ENCODE results near the gene ZCWPW2. TPM values are rescaled to one million over a fixed set of nuclear protein-coding genes. Genes with fewer than 3 reads are reported as not detected.
A peak's percentile ranks its signal among the peaks of the same experiment; 100 is the strongest.

ZCWPW2 gene
- total RNA-seq, 6 experiments from 2014 or later, result 0.18 to 0.24 (median 0.20) TPM; not detected in 3

- Histone ChIP-seq H3K27ac (no peak overlapping the region), H3K4me3 (no peak overlapping the region), H3K36me3 (no peaks in the 10 kb centered on the region), H3K4me1 (no peaks in the 10 kb centered on the region), H3K9me3 (no peaks in the 10 kb centered on the region), H3K27me3 (no peaks in the 10 kb centered on the region)
- DNase-seq (no peak), ATAC-seq (no peak)
- TF ChIP-seq, protein P1, sequence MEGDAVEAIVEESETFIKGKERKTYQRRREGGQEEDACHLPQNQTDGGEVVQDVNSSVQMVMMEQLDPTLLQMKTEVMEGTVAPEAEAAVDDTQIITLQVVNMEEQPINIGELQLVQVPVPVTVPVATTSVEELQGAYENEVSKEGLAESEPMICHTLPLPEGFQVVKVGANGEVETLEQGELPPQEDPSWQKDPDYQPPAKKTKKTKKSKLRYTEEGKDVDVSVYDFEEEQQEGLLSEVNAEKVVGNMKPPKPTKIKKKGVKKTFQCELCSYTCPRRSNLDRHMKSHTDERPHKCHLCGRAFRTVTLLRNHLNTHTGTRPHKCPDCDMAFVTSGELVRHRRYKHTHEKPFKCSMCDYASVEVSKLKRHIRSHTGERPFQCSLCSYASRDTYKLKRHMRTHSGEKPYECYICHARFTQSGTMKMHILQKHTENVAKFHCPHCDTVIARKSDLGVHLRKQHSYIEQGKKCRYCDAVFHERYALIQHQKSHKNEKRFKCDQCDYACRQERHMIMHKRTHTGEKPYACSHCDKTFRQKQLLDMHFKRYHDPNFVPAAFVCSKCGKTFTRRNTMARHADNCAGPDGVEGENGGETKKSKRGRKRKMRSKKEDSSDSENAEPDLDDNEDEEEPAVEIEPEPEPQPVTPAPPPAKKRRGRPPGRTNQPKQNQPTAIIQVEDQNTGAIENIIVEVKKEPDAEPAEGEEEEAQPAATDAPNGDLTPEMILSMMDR (IDR thresholded peaks at IDR 0.05), result no peak
- TF ChIP-seq POLR2A (IDR thresholded peaks at IDR 0.05), result no peak
- intact Hi-C loops (cut with DNase I), result no loop called here
- 28% methylated on average over 3 of the region's 3 CpGs for WGBS (ENCODE audit: insufficient coverage, low coverage, low lambda C conversion rate, missing lambda C conversion rate)
Measured at GRCh38 chr3:28308196-28308595, 40.3 kb upstream of the ZCWPW2 start.

DNA sequence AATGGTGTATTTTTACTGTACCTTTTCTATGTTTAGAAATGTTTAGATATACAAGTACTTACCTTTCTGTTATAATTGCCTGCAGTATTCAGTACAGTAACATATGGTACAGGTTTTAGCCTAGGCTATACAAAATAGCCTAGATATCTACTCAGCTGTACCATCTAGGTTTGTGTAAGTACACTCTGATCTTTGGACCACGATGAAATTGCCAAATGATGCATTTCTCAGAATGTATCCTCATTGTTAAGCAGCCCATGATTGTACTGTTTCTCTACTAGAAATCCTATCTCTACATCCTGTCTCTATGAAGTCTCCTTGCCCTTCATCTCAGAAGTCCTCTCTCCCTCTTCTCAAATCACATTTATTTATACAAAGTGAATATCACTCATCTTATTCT is 32.8 kb upstream of the ZCWPW2 start:
- H3K9me3 ChIP-seq, result no peaks in the 10 kb centered on the region

GRCh38 chr3:28316226-28316625 is 32.3 kb upstream of the ZCWPW2 start:
- intact Hi-C loops (cut with DNase I), result no loop called here
- Histone ChIP-seq H3K4me3 (no peak overlapping the region), H3K36me3 (peaks cover 0 to 6% (median 0%) of the 10 kb centered on the region in 4 donors), H3K4me1 (no peaks in the 10 kb centered on the region), H3K9me3 (no peaks in the 10 kb centered on the region), H3K27ac (no peak overlapping the region), H3K27me3 (no peaks in the 10 kb centered on the region)
- WGBS (ENCODE audit: insufficient coverage, low coverage, low lambda C conversion rate, missing lambda C conversion rate), result 59% methylated on average over 2 of the region's 2 CpGs
- TF ChIP-seq POLR2A (IDR thresholded peaks at IDR 0.05), result no peak
- TF ChIP-seq, protein P1 (IDR thresholded peaks at IDR 0.05), result no peak
- ATAC-seq, result no peak
- no peak for DNase-seq

More for the DNA sequence above, 32.8 kb upstream of the ZCWPW2 start:
- no peak overlapping the region for H3K4me3 ChIP-seq
- 56% methylated on average over 1 of the region's 1 CpG for WGBS (ENCODE audit: insufficient coverage, low coverage, low lambda C conversion rate, missing lambda C conversion rate)
- no peak overlapping the region for H3K27ac ChIP-seq
- peaks cover 0 to 6% (median 0%) of the 10 kb centered on the region in 4 donors for H3K36me3 ChIP-seq
- DNase-seq, result no peak
- ATAC-seq, result no peak
- TF ChIP-seq, protein P1 (IDR thresholded peaks at IDR 0.05), result no peak
- TF ChIP-seq POLR2A (IDR thresholded peaks at IDR 0.05), result no peak
- no peaks in the 10 kb centered on the region for H3K4me1 ChIP-seq
- no peaks in the 10 kb centered on the region for H3K27me3 ChIP-seq
- intact Hi-C loops (cut with DNase I), result no loop called here

GRCh38 chr3:28317438-28318022 is 31.0 kb upstream of the ZCWPW2 start:
- Histone ChIP-seq H3K4me1 (no peaks in the 10 kb centered on the region), H3K27ac (no peak overlapping the region), H3K4me3 (no peak overlapping the region), H3K9me3 (no peaks in the 10 kb centered on the region), H3K27me3 (no peaks in the 10 kb centered on the region), H3K36me3 (peaks cover 0 to 6% (median 0%) of the 10 kb centered on the region in 4 donors)
- TF ChIP-seq, protein P1 (IDR thresholded peaks at IDR 0.05), result peak; percentile 53 to 71 (median 65)
- no peak for TF ChIP-seq POLR2A (IDR thresholded peaks at IDR 0.05)
- peak; percentile 90 to 95 (median 92) for ATAC-seq
- intact Hi-C loops (cut with DNase I), result no loop called here
- 26% methylated on average over 2 of the region's 2 CpGs for WGBS (ENCODE audit: insufficient coverage, low coverage, low lambda C conversion rate, missing lambda C conversion rate)
- peak in 1 of 3 donors; percentile 44 for DNase-seq
